Measurements from ENCODE around the gene COX4I1. TPM values are rescaled to one million over a fixed set of nuclear protein-coding genes. Genes with fewer than 3 reads are reported as not detected.

The COX4I1 gene
- total RNA-seq, 1 donor = 297 TPM

GRCh38 chr16:85854935-85855334 is 55.4 kb downstream of the COX4I1 start:
- Histone ChIP-seq H3K4me2 (ENCODE audit: insufficient read depth, low read length) (no peak overlapping the region), H3K27ac (ENCODE audit: low read depth, low read length) (no peak overlapping the region), H3K36me3 (ENCODE audit: insufficient read depth, low read length) (no peaks in the 10 kb centered on the region), H3K4me3 (ENCODE audit: insufficient read depth, low read length) (no peak overlapping the region), H3K27me3 (ENCODE audit: insufficient read depth, low read length) (no peaks in the 10 kb centered on the region), H2AFZ (ENCODE audit: low read length) (no peak overlapping the region), H4K20me1 (ENCODE audit: insufficient read depth, low read length) (no peaks in the 10 kb centered on the region), H3K4me1 (ENCODE audit: insufficient read depth, low read length) (no peaks in the 10 kb centered on the region), H3K9me3 (ENCODE audit: low read depth, low read length) (no peaks in the 10 kb centered on the region), H3K79me2 (ENCODE audit: insufficient read depth, low read length) (no peaks in the 10 kb centered on the region)
- TF ChIP-seq CTCF (IDR thresholded peaks at IDR 0.05; ENCODE audit: extremely low read depth, low read depth, low read length) = no peak
- no peak for DNase-seq (ENCODE audit: insufficient read length, low spot score, missing footprints)

- Histone ChIP-seq H3K36me3 (ENCODE audit: insufficient read depth, low read length) (no peaks in the 10 kb centered on the region), H3K4me2 (ENCODE audit: insufficient read depth, low read length) (no peak overlapping the region), H3K27me3 (ENCODE audit: insufficient read depth, low read length) (no peaks in the 10 kb centered on the region), H4K20me1 (ENCODE audit: insufficient read depth, low read length) (no peaks in the 10 kb centered on the region), H3K4me1 (ENCODE audit: insufficient read depth, low read length) (no peaks in the 10 kb centered on the region), H3K79me2 (ENCODE audit: insufficient read depth, low read length) (no peaks in the 10 kb centered on the region), H3K4me3 (ENCODE audit: insufficient read depth, low read length) (no peak overlapping the region), H3K9me3 (ENCODE audit: low read depth, low read length) (no peaks in the 10 kb centered on the region), H3K27ac (ENCODE audit: low read depth, low read length) (no peak overlapping the region), H2AFZ (ENCODE audit: low read length) (no peak overlapping the region)
- no peak for TF ChIP-seq CTCF (IDR thresholded peaks at IDR 0.05; ENCODE audit: extremely low read depth, low read depth, low read length)
- peak; percentile 37 for DNase-seq (ENCODE audit: insufficient read length, low spot score, missing footprints)
Observed at GRCh38 chr16:85856079-85856478, 56.6 kb downstream of the COX4I1 start.

- no peak for TF ChIP-seq CTCF (IDR thresholded peaks at IDR 0.05; ENCODE audit: extremely low read depth, low read depth, low read length)
- Histone ChIP-seq H3K27me3 (ENCODE audit: insufficient read depth, low read length) (no peaks in the 10 kb centered on the region), H2AFZ (ENCODE audit: low read length) (no peak overlapping the region)
Observed at GRCh38 chr16:85856585-85856984, 57.1 kb downstream of the COX4I1 start.

More at GRCh38 chr16:85856585-85856984, 57.1 kb downstream of the COX4I1 start:
- no peak for DNase-seq (ENCODE audit: insufficient read length, low spot score, missing footprints)
- H3K27ac ChIP-seq (ENCODE audit: low read depth, low read length) = no peak overlapping the region
- no peak overlapping the region for H3K4me2 ChIP-seq (ENCODE audit: insufficient read depth, low read length)
- no peaks in the 10 kb centered on the region for H3K79me2 ChIP-seq (ENCODE audit: insufficient read depth, low read length)
- H3K4me3 ChIP-seq (ENCODE audit: insufficient read depth, low read length) = no peak overlapping the region
- no peaks in the 10 kb centered on the region for H3K4me1 ChIP-seq (ENCODE audit: insufficient read depth, low read length)
- H3K9me3 ChIP-seq (ENCODE audit: low read depth, low read length) = no peaks in the 10 kb centered on the region
- no peaks in the 10 kb centered on the region for H3K36me3 ChIP-seq (ENCODE audit: insufficient read depth, low read length)
- H4K20me1 ChIP-seq (ENCODE audit: insufficient read depth, low read length) = no peaks in the 10 kb centered on the region

Small RNAs within 50 kb of the gene (small RNA-seq; reads per million reads assigned to genes)
- not detected for gene RNU1-103P

Other genes starting within 250 kb of the COX4I1 start
- 49.6 and 55.7 TPM in 2 replicates for gene GSE1, start 186.4 kb upstream of the COX4I1 start, total RNA-seq
- gene GINS2, start 110.7 kb upstream of the COX4I1 start, total RNA-seq = 1.2 and 1.8 TPM in 2 replicates
- 0.59 and 0.72 TPM in 2 replicates for gene C16orf74, start 48.6 kb upstream of the COX4I1 start, total RNA-seq
- gene EMC8, start 151 bp upstream of the COX4I1 start, total RNA-seq = 28.6 and 30.1 TPM in 2 replicates
- gene IRF8, start 99.5 kb downstream of the COX4I1 start, total RNA-seq = under 0.01 and 0.36 TPM in 2 replicates